Transverse colon (tissue), 4 donors: ENCODE results near the gene AFG1L. TPM values are rescaled to one million over a fixed set of nuclear protein-coding genes. Genes with fewer than 3 reads are reported as not detected.

ENCODE experiments used
- DNase-seq: peaks from one replicate; pipeline ENCODE4 v3.0.0-alpha.2; 2019
- H3K27ac ChIP-seq, 4 donors: fragments of 200-600 bp; sonication (generic); 2 replicates each; pipeline ENCODE4 v1.5.1; 2016 to 2018; ENCODE audit warnings: inconsistent platforms in 4 of 4
- H3K27me3 ChIP-seq: fragments of 200-600 bp; sonication (generic); 2 replicates; pipeline ENCODE4 v1.5.1; 2017; ENCODE audit warnings: inconsistent platforms
- H3K36me3 ChIP-seq, 4 donors: fragments of 200-600 bp; sonication (generic); 2 replicates each; pipeline ENCODE4 v1.5.1; 2017 to 2019; ENCODE audit warnings: inconsistent platforms in 4 of 4
- H3K4me1 ChIP-seq, 4 donors: fragments of 200-600 bp; sonication (generic); 2 replicates each; pipeline ENCODE4 v1.5.1; 2017 to 2020; ENCODE audit warnings: inconsistent platforms in 4 of 4
- H3K4me3 ChIP-seq, 4 donors: fragments of 200-600 bp; sonication (generic); 1 replicate in 1 of 4; 2 replicates in 3 of 4; pipeline versions ENCODE4 v1.5.1 to v1.6.1; 2017 to 2019; ENCODE audit warnings: inconsistent platforms in 4 of 4
- H3K9me3 ChIP-seq, 2 donors: fragments of 200-600 bp; sonication (generic); 2 replicates each; pipeline ENCODE4 v1.5.1; 2017 to 2019; ENCODE audit warnings: inconsistent platforms in 2 of 2
- CTCF ChIP-seq, 5 experiments: fragments of 200-600 bp in 3 of 5; fragments of 450-650 bp in 2 of 5; sonication (generic) in 3 of 5; IDR thresholded peaks; 1 replicate in 2 of 5; 2 replicates in 3 of 5; pipeline ENCODE4 v1.5.1; 2016 to 2017; ENCODE audit warnings: antibody characterized with exemption in 5 of 5, inconsistent platforms in 3 of 5, mild to moderate bottlenecking in 2 of 5, moderate library complexity in 1 of 5
- EP300 ChIP-seq: sonication (generic); formaldehyde crosslinking; IDR thresholded peaks from one replicate; pipeline ENCODE4 v1.6.1; 2017; ENCODE audit warnings: antibody characterized with exemption, low read depth
- POLR2A ChIP-seq: fragments of 450-650 bp; IDR thresholded peaks from one replicate; pipeline ENCODE4 v1.6.1; 2016; ENCODE audit warnings: antibody characterized with exemption, mild to moderate bottlenecking, moderate library complexity
- POLR2AphosphoS5 ChIP-seq, 3 donors: sonication (generic); formaldehyde crosslinking; IDR thresholded peaks; one replicate each; pipeline ENCODE4 v1.6.1; 2016; ENCODE audit warnings: antibody characterized with exemption in 3 of 3
- WGBS, 2 donors: methylation state at CpG; one replicate each; pipeline ENCODE4 v1.1.5; 2018; ENCODE audit warnings: low coverage in 1 of 2; 5-methylcytosine and 5-hydroxymethylcytosine counted together
- in situ Hi-C, 4 donors: fragments of 200-750 bp; cut with MboI; loops; one replicate each; pipeline versions ENCODE4 v1.15.0 to v1.15.1; 2017; ENCODE audit warnings: low sequenced_read_pairs in 3 of 4, low pct_ligation_motif_present in 1 of 4, low pct_unique_long_range_greater_than_20kb in 1 of 4
- intact Hi-C: fragments of 100-400 bp; cut with DNase I; formaldehyde crosslinking; loops from one replicate; pipeline ENCODE4 v1.15.1; 2023; ENCODE audit warnings: low total_unique reads
- total RNA-seq, 4 donors: library from RNA; depleted of rRNA; stranded (reverse); fragments of >200 nt; gene quantifications; one replicate each; pipeline ENCODE4 v1.1.0, GENCODE V29; 2016

The AFG1L gene
- total RNA-seq, 4 donors from 2014 or later, result 2.2 to 22.5 (median 5.5) TPM

DNA sequence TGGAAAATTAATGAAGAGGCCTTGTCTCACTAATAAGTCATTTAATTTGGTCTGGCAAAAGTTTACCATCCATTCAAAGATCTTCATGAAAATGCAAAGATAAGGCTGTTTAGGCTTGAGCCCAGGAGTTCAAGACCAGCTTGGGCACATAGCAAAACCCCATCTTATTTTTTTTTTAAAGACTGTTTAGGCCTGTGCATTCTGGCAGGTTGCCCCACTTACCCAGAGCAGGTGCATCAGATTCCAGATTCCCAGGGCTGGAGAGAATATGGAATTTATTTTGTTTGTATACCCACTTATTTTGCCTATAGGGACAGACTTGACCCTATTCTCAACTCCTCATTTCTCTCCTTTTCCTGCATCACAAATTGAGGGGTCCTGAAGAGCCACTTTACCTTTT, 271.6 kb downstream of the AFG1L start:
- intact Hi-C loops (no loop called here), in situ Hi-C loops (loop anchor here in 1 of 4 donors (25.0 kb wide), 1 partner anchor 96 kb away; no protein-coding TSS in a partner anchor)
- peaks cover 27 to 76% (median 47%) of the 10 kb centered on the region in 4 donors for H3K4me1 ChIP-seq
- H3K4me3 ChIP-seq, result peak overlapping the region in 1 of 4 donors; percentile 72
- H3K27ac ChIP-seq, result peak overlapping the region; percentile 98 to 100 (median 99)
- H3K36me3 ChIP-seq, result peaks cover 0 to 37% (median 7%) of the 10 kb centered on the region in 4 donors
- H3K27me3 ChIP-seq, result no peaks in the 10 kb centered on the region
- no peak for DNase-seq
- TF ChIP-seq CTCF (IDR thresholded peaks at IDR 0.05), result no peak
- no peak for TF ChIP-seq POLR2A
- TF ChIP-seq EP300, result no peak
- TF ChIP-seq POLR2AphosphoS5 (IDR thresholded peaks at IDR 0.05), result no peak
- no peaks in the 10 kb centered on the region for H3K9me3 ChIP-seq

GRCh38 chr6:108568101-108568500, 273.2 kb downstream of the AFG1L start:
- H3K27ac ChIP-seq, result no peak overlapping the region
- H3K4me3 ChIP-seq, result no peak overlapping the region
- H3K36me3 ChIP-seq, result peaks cover 0 to 52% (median 10%) of the 10 kb centered on the region in 4 donors
- DNase-seq, result no peak
- intact Hi-C loops (no loop called here), in situ Hi-C loops (loop anchor here in 1 of 4 donors (25.0 kb wide), 1 partner anchor 94 kb away; no protein-coding TSS in a partner anchor)
- WGBS, 2 donors, result 85 to 93% methylated on average over 5 of the region's 5 CpGs
- TF ChIP-seq POLR2AphosphoS5 (IDR thresholded peaks at IDR 0.05), result no peak
- H3K9me3 ChIP-seq, result no peaks in the 10 kb centered on the region
- no peaks in the 10 kb centered on the region for H3K27me3 ChIP-seq
- peaks cover 27 to 77% (median 40%) of the 10 kb centered on the region in 4 donors for H3K4me1 ChIP-seq

- Histone ChIP-seq H3K9me3 (no peaks in the 10 kb centered on the region), H3K4me1 (peaks cover 27 to 73% (median 37%) of the 10 kb centered on the region in 4 donors), H3K27ac (no peak overlapping the region), H3K36me3 (peaks cover 0 to 52% (median 10%) of the 10 kb centered on the region in 4 donors), H3K27me3 (no peaks in the 10 kb centered on the region), H3K4me3 (no peak overlapping the region)
- no peak for DNase-seq
- in situ Hi-C loops (loop anchor here in 1 of 4 donors (25.0 kb wide), 1 partner anchor 94 kb away; no protein-coding TSS in a partner anchor), intact Hi-C loops (no loop called here)
- 86 to 94% methylated on average over 2 to 3 of the region's 3 CpGs for WGBS, 2 donors
- TF ChIP-seq POLR2AphosphoS5 (IDR thresholded peaks at IDR 0.05) (no peak), EP300 (no peak), POLR2A (no peak), CTCF (IDR thresholded peaks at IDR 0.05) (no peak)
These were observed 273.9 kb downstream of the AFG1L start for GRCh38 chr6:108568551-108569305.

- no peak for DNase-seq
- intact Hi-C loops, result no loop called here
- no peaks in the 10 kb centered on the region for H3K27me3 ChIP-seq
- H3K4me3 ChIP-seq, result no peak overlapping the region
- in situ Hi-C loops, result loop anchor here in 1 of 4 donors (25.0 kb wide), 1 partner anchor 92 kb away; no protein-coding TSS in a partner anchor
- no peak for TF ChIP-seq POLR2AphosphoS5 (IDR thresholded peaks at IDR 0.05)
- no peak for TF ChIP-seq EP300
- TF ChIP-seq POLR2A, result no peak
- TF ChIP-seq CTCF (IDR thresholded peaks at IDR 0.05), result no peak
- no peak overlapping the region for H3K27ac ChIP-seq
- peaks cover 0 to 52% (median 10%) of the 10 kb centered on the region in 4 donors for H3K36me3 ChIP-seq
- 95% methylated on average over 1 of the region's 1 CpG; no CpG with 5 or more reads in 1 of the 2 donors for WGBS, 2 donors
- H3K4me1 ChIP-seq, result peaks cover 19 to 73% (median 34%) of the 10 kb centered on the region in 4 donors
- H3K9me3 ChIP-seq, result no peaks in the 10 kb centered on the region
These were observed 275.7 kb downstream of the AFG1L start for GRCh38 chr6:108570517-108570916.
